Epithelial cell of esophagus (primary cell): ENCODE results near the gene FBXL22.

Source experiments
- DNase-seq: peaks from one replicate; pipeline ENCODE4 v3.0.0; 2010; ENCODE audit warnings: low read depth
- H3K4me3 ChIP-seq: 2 replicates; pipeline ENCODE4 v1.5.1; 2011; ENCODE audit warnings: mild to moderate bottlenecking, low read length, control low read depth
- CTCF ChIP-seq: IDR thresholded peaks from 2 replicates; pipeline ENCODE4 v1.5.1; 2011; ENCODE audit warnings: low read depth, mild to moderate bottlenecking, low read length, control low read depth, inconsistent platforms; ENCODE audit not compliant: insufficient read depth; ENCODE audit errors: missing control alignments

FBXL22 gene

DNA sequence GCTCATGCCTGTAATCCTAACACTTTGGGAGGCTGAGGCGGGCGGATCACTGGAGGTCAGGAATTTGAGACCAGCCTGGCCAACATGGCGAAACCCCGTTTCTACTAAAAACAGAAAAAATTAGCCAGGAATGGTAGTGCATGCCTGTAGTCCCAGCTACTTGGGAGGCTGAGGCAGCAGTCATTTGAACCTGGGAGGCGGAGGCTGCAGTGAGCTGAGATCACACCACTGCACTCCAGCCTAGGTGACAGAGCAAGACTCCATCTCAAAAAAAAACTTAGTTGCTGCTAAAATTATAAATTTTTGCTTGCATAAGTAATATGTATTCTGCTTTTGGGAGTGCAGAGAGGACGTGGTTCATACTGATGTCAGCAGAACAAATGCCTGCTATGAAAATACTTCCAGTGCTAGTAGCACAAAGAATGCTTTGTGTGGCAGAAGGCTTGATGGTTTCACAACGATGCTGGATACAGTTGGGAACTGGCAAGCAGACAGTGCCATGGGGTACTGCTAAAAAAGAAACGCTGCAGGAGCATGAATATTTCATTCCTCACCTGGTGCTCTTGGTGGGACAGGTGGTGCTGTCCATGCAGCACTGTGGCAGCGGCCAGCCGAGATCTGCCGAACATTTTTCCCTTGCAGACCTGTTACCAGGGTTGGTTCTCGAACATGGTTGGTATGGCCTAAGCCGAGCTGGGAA, 31.1 kb downstream of the FBXL22 start:
- DNase-seq: no peak
- no peak overlapping the region for H3K4me3 ChIP-seq
- no peak for TF ChIP-seq CTCF

- TF ChIP-seq CTCF: no peak
- no peak for DNase-seq
- no peak overlapping the region for H3K4me3 ChIP-seq
These were observed 33.0 kb downstream of the FBXL22 start for GRCh38 chr15:63630036-63630751.

DNA sequence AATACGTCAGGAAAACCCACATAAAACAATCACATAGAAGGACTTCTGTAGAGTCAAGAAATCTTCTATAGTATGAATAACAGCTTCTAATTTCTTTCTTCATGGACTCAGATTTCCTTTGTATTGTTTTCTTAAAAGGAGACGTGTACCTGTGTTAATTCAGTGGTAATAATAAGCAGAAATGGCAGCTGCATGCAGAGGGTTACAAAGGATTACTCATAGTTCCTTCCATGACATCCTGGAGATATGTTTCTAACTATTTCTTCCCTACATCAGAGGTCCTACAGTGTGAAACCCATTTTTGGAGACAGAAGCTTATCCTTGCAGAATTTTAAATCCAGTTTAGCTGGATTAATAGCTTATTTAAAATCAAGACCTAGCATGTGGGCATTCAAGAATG, 36.1 kb downstream of the FBXL22 start:
- TF ChIP-seq CTCF: no peak
- no peak overlapping the region for H3K4me3 ChIP-seq
- DNase-seq: no peak

DNA sequence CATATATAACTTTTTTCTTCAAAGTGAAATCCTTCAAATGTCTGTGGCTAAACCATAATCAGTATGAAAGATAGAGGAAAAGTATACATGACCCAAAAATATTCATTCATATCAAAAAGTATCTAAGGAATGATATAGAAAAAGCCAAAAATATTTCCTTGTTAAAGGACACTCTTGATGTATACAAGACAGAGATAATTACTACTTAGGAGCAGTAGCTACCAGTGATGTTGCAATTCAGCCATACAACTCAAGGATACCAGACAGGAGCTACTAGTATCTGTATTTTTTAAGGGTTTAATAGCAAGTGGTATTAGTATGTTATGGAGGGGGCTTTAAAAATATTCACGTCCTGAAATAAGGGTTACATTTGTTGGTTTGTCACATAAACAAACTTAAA, 37.0 kb downstream of the FBXL22 start:
- H3K4me3 ChIP-seq: no peak overlapping the region
- no peak for TF ChIP-seq CTCF
- DNase-seq: no peak

GRCh38 chr15:63636518-63637061, 39.4 kb downstream of the FBXL22 start:
- no peak for TF ChIP-seq CTCF
- no peak for DNase-seq
- no peak overlapping the region for H3K4me3 ChIP-seq

- H3K4me3 ChIP-seq: no peak overlapping the region
- TF ChIP-seq CTCF: no peak
- DNase-seq: no peak
These were observed 41.7 kb downstream of the FBXL22 start for GRCh38 chr15:63638839-63639238.
